BE2C (cell line): ENCODE measurements around the gene FAM161A.

Source experiments
- DNase-seq: peaks from one replicate; pipeline ENCODE4 v3.0.0-alpha.2; 2020
- H3K27me3 ChIP-seq: fragments of 250-450 bp; sonication (Bioruptor Pico); 2 replicates; pipeline ENCODE4 v1.5.1; 2020; ENCODE audit warnings: mild to moderate bottlenecking
- H3K36me3 ChIP-seq: fragments of 250-450 bp; sonication (Bioruptor Pico); 2 replicates; pipeline ENCODE4 v1.5.1; 2020; ENCODE audit warnings: mild to moderate bottlenecking
- H3K4me1 ChIP-seq: fragments of 250-450 bp; sonication (Bioruptor Pico); 2 replicates; pipeline ENCODE4 v1.5.1; 2020
- H3K4me3 ChIP-seq: 2 replicates; pipeline ENCODE4 v1.5.1; 2011; ENCODE audit warnings: low read depth, low read length
- H3K9me3 ChIP-seq: fragments of 250-450 bp; sonication (Bioruptor Pico); 2 replicates; pipeline ENCODE4 v1.5.1; 2020
- TF ChIP-seq, protein P1 (sequence below): IDR thresholded peaks from 2 replicates; pipeline ENCODE4 v1.5.1; 2012; ENCODE audit warnings: mild to moderate bottlenecking, low read depth, low read length

The FAM161A gene

DNA sequence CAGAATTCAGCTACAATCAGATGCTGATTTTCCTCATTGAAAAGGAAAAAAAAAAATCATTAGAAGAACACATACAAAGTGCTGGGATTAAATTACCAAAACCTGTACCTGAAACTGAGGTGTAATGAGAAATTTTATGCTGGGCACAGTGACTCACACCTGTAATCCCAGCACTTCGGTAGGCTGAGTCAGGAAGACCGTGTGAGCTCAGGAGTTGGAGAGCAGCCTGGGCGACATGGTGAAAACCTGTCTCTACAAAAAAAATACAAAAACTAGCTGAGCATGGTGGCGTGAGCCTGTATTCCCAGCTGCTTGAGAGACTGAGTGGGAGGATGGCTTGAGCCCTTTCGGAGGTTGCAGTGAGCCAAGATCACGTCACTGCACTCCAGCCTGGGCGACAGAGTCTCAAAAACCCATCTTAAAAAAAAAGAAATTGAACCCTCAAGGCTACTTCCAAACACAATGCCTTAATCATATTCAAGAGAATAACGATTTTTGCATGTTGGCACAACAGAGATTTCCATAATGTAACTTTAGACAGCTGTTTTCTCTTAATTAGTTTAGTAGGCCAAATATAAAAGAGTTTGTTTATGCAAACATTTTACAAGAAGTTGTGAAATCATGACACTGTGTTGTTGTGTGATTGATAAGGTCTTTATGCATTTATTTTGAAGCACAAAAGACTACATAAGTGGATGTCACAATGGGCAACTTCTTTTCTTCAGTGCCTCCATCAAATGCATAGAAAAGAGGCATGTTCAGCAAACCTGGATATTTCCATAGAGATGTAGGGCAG is 63.9 kb downstream of the FAM161A start:
- no peaks in the 10 kb centered on the region for H3K4me1 ChIP-seq
- H3K4me3 ChIP-seq: no peak overlapping the region
- TF ChIP-seq, protein P1, sequence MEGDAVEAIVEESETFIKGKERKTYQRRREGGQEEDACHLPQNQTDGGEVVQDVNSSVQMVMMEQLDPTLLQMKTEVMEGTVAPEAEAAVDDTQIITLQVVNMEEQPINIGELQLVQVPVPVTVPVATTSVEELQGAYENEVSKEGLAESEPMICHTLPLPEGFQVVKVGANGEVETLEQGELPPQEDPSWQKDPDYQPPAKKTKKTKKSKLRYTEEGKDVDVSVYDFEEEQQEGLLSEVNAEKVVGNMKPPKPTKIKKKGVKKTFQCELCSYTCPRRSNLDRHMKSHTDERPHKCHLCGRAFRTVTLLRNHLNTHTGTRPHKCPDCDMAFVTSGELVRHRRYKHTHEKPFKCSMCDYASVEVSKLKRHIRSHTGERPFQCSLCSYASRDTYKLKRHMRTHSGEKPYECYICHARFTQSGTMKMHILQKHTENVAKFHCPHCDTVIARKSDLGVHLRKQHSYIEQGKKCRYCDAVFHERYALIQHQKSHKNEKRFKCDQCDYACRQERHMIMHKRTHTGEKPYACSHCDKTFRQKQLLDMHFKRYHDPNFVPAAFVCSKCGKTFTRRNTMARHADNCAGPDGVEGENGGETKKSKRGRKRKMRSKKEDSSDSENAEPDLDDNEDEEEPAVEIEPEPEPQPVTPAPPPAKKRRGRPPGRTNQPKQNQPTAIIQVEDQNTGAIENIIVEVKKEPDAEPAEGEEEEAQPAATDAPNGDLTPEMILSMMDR: no peak
- no peaks in the 10 kb centered on the region for H3K9me3 ChIP-seq
- H3K36me3 ChIP-seq: no peaks in the 10 kb centered on the region
- no peaks in the 10 kb centered on the region for H3K27me3 ChIP-seq
- no peak for DNase-seq

DNA sequence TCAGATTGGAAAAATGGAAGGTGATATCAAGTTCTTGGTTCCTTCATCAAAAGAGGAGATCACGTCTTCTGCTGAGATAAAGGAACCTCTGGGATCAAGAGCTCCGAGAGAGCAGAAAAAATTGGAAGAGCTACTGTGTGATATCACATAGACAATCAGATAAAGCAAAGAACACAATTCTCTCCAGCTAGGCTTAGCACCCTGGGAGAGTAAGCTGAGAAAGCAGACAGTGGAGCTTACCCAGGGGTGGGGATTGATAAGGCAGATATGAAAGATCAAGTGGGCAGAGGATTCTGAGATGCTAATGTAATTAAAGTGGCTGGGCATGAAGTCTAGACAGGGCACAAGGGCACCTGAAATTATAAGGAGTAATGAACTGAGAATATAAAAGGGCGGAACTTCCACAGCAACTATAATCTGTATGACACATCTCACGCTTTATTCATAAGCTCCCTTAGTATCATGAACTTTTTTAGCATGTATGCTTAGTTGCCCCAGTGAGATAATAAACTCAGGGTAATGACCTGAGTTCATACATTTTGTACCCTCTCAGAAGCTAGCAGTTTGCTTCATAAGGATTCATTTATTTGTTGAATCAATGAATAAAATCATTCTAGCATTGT is 65.8 kb downstream of the FAM161A start:
- no peaks in the 10 kb centered on the region for H3K4me1 ChIP-seq
- no peaks in the 10 kb centered on the region for H3K9me3 ChIP-seq
- no peak overlapping the region for H3K4me3 ChIP-seq
- H3K27me3 ChIP-seq: no peaks in the 10 kb centered on the region
- H3K36me3 ChIP-seq: no peaks in the 10 kb centered on the region
- DNase-seq: no peak
- TF ChIP-seq, protein P1: no peak

DNA sequence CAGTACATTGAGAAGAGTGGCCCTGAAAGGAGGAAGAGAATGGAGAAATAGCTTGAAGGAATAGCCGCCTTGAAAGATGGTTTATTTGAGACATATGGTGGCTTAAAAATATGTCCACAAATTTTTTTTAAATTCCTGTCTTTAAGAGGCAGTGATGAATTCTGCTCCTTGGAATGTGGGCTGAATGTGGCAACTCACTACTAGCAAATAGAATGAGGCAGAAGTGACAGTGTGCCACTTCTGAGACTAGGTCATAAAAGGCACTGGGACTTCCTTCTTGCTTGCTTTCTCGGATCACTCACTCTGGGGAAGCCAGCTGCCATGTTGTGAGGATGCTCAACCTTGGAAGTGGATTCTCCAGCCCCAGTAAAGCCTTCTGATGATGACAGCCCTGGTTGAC is 67.0 kb downstream of the FAM161A start:
- no peak for DNase-seq
- Histone ChIP-seq H3K27me3 (no peaks in the 10 kb centered on the region), H3K9me3 (no peaks in the 10 kb centered on the region), H3K4me1 (no peaks in the 10 kb centered on the region), H3K36me3 (no peaks in the 10 kb centered on the region), H3K4me3 (no peak overlapping the region)
- TF ChIP-seq, protein P1: no peak

DNA sequence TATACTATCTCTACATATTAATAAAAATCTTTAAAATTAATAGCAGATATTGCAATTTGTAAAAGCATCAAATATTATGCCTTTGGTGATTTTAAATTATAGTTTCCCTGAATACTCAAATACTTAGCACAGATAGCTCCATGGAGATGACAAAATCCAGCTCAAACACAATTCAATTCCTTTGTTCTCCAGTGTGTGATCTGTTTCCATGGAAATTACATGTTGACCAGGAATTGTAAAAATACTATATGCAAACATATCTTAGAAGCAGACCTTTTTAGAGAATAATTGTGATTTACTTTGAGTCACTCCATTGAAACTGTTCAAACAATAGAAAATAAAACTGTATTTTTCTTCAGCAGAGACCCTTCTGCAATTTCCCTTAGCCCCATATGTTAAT is 68.3 kb downstream of the FAM161A start:
- no peak overlapping the region for H3K4me3 ChIP-seq
- TF ChIP-seq, protein P1: no peak

DNA sequence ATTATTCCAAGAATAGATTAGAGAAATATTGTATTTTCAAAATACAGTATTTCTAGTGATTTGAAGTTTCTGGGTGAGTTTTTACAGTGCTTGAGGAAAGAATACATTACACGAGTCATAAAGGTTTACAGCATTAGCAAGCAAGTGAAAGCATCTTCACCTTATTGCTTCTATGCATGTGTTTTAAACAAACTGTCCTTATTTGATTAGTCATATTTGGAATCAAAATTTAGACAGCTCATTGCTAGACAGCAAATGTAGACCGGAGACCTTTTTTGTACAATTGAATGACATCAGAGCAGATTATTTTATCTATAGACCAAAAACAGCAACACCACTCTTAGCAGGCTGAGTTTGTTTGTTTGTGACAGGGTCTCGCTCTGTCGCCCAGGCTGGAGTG is 69.2 kb downstream of the FAM161A start:
- DNase-seq: no peak
- H3K36me3 ChIP-seq: no peaks in the 10 kb centered on the region
- H3K27me3 ChIP-seq: no peaks in the 10 kb centered on the region
- H3K4me3 ChIP-seq: no peak overlapping the region
- no peaks in the 10 kb centered on the region for H3K9me3 ChIP-seq
- TF ChIP-seq, protein P1: no peak
- H3K4me1 ChIP-seq: no peaks in the 10 kb centered on the region

More for the DNA sequence above, 68.3 kb downstream of the FAM161A start:
- H3K4me1 ChIP-seq: no peaks in the 10 kb centered on the region
- DNase-seq: no peak
- H3K27me3 ChIP-seq: no peaks in the 10 kb centered on the region
- no peaks in the 10 kb centered on the region for H3K36me3 ChIP-seq
- H3K9me3 ChIP-seq: no peaks in the 10 kb centered on the region

DNA sequence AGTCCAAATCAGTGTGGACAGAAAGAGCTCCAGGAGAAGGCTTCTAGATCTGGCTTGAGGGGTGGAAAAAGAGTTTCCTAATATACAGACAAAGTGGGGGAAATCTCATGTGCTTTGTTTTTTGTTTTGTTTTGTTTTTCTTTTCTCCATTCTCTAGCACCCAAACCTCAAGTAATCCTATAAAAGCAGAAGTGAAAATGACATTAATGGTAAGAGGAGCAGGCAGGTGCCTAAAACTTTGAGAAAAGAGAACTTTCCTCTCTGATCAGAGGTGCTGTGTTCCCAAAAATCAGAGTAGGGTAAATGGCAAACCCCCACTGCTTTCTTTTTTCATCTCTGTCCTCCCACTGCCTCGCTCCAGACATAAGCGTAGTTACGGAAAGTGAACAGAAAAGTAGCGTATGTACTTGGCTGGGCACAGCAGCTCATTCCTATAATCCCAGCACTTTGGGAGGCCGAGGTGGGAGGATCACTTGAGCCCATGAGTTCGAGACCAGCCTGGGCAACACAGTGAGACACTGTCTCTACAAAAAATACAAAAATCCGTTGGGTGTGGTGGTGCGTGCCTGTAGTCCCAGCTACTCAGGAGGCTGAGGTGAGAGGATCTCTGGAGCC is 77.8 kb downstream of the FAM161A start:
- H3K4me1 ChIP-seq: no peaks in the 10 kb centered on the region
- H3K36me3 ChIP-seq: no peaks in the 10 kb centered on the region
- DNase-seq: no peak
- H3K27me3 ChIP-seq: no peaks in the 10 kb centered on the region
- TF ChIP-seq, protein P1: no peak
- no peak overlapping the region for H3K4me3 ChIP-seq
- no peaks in the 10 kb centered on the region for H3K9me3 ChIP-seq
